K562 (cell line): ENCODE results near the gene P4HB.

Experiments
- TF ChIP-seq, protein P1 (sequence below), 2 experiments: IDR thresholded peaks; 2 replicates each; pipeline ENCODE4 v1.6.1; 2012; ENCODE audit warnings: improper control_type of control experiment in 2 of 2, low read depth in 2 of 2, low read length in 2 of 2, borderline replicate concordance in 1 of 2
- TF ChIP-seq, protein P2 (sequence below): fragments of 450-650 bp; IDR thresholded peaks from 2 replicates; pipeline ENCODE4 v1.6.1; 2018; ENCODE audit warnings: mild to moderate bottlenecking, low read depth; ENCODE audit not compliant: partially characterized antibody

GRCh38 chr17:81845881-81846742, 14.2 kb downstream of the P4HB start:
- TF ChIP-seq, protein P1, sequence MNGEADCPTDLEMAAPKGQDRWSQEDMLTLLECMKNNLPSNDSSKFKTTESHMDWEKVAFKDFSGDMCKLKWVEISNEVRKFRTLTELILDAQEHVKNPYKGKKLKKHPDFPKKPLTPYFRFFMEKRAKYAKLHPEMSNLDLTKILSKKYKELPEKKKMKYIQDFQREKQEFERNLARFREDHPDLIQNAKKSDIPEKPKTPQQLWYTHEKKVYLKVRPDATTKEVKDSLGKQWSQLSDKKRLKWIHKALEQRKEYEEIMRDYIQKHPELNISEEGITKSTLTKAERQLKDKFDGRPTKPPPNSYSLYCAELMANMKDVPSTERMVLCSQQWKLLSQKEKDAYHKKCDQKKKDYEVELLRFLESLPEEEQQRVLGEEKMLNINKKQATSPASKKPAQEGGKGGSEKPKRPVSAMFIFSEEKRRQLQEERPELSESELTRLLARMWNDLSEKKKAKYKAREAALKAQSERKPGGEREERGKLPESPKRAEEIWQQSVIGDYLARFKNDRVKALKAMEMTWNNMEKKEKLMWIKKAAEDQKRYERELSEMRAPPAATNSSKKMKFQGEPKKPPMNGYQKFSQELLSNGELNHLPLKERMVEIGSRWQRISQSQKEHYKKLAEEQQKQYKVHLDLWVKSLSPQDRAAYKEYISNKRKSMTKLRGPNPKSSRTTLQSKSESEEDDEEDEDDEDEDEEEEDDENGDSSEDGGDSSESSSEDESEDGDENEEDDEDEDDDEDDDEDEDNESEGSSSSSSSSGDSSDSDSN (IDR thresholded peaks at IDR 0.05; ENCODE audit: borderline replicate concordance in 1 of 2, low read depth in 2 of 2, low read length in 2 of 2): no peak
- TF ChIP-seq, protein P2, sequence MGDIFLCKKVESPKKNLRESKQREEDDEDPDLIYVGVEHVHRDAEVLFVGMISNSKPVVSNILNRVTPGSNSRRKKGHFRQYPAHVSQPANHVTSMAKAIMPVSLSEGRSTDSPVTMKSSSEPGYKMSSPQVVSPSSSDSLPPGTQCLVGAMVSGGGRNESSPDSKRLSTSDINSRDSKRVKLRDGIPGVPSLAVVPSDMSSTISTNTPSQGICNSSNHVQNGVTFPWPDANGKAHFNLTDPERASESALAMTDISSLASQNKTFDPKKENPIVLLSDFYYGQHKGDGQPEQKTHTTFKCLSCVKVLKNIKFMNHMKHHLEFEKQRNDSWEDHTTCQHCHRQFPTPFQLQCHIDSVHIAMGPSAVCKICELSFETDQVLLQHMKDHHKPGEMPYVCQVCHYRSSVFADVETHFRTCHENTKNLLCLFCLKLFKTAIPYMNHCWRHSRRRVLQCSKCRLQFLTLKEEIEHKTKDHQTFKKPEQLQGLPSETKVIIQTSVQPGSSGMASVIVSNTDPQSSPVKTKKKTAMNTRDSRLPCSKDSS: no peak
